Measurements from ENCODE around the gene HMOX1.
A peak's percentile ranks its signal among the peaks of the same experiment; 100 is the strongest.

Gene HMOX1

GRCh38 chr22:35341090-35341874 lies 39.6 kb upstream of the HMOX1 start:
- peak overlapping the region; percentile 64 for H3K27ac ChIP-seq
- TF ChIP-seq ZFX (IDR thresholded peaks at IDR 0.05) (no peak), CTCF (conservative IDR thresholded peaks at IDR 0.05) (no peak)

- H3K27ac ChIP-seq = peak overlapping the region; percentile 64
- TF ChIP-seq ZFX (IDR thresholded peaks at IDR 0.05) = no peak
- no peak for TF ChIP-seq CTCF (conservative IDR thresholded peaks at IDR 0.05)
Observed at GRCh38 chr22:35342390-35342789, 38.5 kb upstream of the HMOX1 start.

- TF ChIP-seq CTCF (conservative IDR thresholded peaks at IDR 0.05) (no peak), ZFX (IDR thresholded peaks at IDR 0.05) (no peak)
- no peak overlapping the region for H3K27ac ChIP-seq
Observed at GRCh38 chr22:35343664-35344550, 37.0 kb upstream of the HMOX1 start.

GRCh38 chr22:35344956-35345690 lies 35.8 kb upstream of the HMOX1 start:
- no peak overlapping the region for H3K27ac ChIP-seq
- TF ChIP-seq ZFX (IDR thresholded peaks at IDR 0.05) (no peak), CTCF (conservative IDR thresholded peaks at IDR 0.05) (no peak)

- TF ChIP-seq ZFX (IDR thresholded peaks at IDR 0.05) (no peak), CTCF (conservative IDR thresholded peaks at IDR 0.05) (no peak)
- no peak overlapping the region for H3K27ac ChIP-seq
Observed at GRCh38 chr22:35345808-35346505, 34.9 kb upstream of the HMOX1 start.

- TF ChIP-seq CTCF (conservative IDR thresholded peaks at IDR 0.05) (no peak), ZFX (IDR thresholded peaks at IDR 0.05) (no peak)
- no peak overlapping the region for H3K27ac ChIP-seq
Observed at GRCh38 chr22:35346596-35347220, 34.2 kb upstream of the HMOX1 start.

Data from C4-2B (cell line).